UCSD-AML1 (cell line): ENCODE data around the gene LYZL6.
"Not testable (repeated sequence)": the region's sequence is repeated elsewhere in the genome, so short reads cannot be mapped to it uniquely, and the experiment has no call there.

Source experiments
- DNase-seq: peaks from one replicate; lab custom pipeline; 2025; ENCODE audit not compliant: unreplicated experiment; lab: John Stamatoyannopoulos, UW

LYZL6 gene

DNA sequence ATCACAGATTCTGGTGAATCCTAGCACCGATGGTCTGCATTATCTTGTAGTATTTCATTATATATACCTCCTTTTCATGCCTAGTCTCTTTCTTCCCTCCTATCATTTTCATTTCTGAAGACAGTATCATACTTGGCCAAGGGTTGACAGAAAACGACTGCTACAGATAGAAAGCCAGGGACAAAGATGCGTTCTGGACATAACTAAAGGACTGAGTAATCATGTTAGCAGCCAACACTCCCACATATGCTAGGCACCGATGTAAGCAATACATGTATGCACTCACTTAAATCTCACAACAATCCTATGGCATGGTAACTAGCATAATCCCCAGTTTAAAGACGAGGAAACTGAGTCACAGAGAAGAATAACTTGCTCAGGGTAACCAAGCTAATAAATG is 35.8 kb downstream of the LYZL6 start:
- no peak for DNase-seq

DNA sequence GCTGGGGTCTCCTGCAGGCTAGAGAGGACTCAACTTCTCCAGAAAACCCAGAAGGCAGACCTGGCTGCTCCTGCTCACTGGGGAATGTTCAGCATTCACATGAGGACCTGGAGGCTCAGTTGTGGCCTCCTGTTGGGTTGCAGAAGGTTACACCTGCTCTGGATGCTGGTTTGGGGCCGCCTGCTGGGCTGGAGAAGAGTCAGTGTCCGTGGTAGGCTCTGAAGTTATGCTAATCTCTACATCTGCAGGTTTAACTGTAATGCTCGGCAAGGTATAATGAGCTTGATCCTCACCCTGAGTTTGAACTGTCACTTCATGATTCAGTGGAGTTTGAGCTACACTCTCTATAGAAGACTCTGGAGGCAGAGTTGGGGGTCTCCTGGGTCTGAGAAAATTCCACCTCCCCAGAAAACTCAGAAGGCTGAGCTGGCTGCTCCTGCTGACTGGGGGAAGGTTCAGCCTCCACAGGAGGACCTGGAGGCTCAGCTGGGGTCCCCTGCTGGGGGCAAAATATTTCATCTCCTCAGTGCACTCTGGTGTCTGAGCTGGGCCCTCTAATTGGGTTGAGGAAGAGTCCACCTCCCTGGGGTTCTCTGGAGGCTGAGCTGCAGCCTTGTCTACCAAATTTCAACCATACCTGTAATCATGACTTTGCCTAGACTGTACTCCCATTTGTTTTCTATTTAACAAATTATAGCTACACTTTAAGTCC is 36.4 kb downstream of the LYZL6 start:
- no peak for DNase-seq

DNA sequence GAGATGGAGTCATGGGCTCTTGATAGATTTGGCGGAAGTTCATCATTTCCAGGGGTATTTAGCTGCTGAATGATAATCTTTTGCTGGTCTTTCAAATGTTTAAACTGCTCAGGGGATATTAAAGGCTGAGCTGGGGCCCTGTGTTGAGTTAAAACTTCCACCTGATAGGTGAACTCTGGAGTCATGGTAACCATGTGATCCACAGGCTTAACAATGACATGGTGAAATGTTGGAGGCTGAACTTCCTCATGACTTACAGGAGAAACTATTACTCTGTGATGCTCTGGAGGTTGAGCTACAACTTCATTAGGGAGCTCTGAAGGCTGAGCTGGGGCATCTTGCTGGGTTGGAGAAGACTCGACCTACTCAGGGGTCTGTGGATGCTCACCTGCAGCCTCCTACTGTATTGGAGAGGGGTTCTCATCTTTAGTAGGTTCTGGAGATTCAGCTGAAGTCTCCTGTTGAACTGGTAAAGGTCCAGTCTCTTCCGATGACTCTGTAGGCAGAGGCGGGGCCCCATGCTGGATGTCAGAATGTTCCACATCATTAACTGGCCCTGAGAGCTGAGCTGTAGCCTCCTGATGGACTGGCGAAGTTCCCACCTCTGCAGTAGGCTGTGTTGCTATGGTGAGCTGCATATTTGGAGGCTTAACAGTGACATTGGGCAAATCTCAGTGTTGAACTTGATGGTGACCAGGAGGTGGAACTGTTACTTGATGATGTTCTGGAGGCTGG is 37.2 kb downstream of the LYZL6 start:
- no peak for DNase-seq

DNA sequence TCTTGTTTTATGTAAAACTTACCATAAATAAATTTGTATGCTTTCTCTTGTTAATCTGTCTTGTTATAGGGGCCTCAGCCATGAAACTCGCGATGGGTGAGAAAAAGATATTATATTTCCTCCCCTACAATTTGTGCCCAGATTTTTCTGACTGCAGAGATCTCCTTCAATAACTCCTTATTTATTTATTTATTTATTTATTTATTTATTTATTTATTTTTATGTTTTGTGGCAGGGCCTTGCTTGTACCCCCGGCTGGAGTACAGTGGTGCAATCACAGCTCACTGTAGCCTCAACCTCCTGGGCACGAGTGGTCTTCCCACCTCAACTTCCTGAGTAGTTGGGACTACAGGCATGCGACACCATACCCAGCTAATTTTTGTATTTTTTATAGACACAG is 40.1 kb downstream of the LYZL6 start:
- DNase-seq: no peak

DNA sequence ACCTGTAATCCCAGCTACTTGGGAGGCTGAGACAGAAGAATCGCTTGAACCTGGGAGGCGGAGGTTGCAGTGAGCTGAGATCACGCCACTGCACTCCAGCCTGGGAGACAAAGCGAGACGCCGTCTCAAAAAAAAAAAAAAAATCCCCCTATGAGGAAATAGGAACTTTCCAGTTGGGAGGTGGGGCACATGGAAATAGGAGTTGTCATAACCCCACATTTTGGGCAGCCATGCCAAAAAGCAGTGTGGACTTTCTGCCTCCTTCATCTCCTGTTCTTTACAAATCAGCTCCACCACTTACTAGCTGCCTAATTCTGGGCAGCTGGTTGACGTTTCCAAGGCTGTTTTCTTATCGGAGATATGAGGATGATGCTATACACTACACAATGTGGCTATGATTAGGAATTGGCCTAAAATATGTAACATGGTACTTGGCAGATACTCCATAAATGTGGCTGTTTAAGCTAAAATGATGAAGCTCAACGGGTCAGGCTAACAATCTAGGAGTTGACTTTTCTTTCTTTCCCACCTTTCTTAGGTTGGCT is 41.8 kb downstream of the LYZL6 start:
- no peak for DNase-seq

DNA sequence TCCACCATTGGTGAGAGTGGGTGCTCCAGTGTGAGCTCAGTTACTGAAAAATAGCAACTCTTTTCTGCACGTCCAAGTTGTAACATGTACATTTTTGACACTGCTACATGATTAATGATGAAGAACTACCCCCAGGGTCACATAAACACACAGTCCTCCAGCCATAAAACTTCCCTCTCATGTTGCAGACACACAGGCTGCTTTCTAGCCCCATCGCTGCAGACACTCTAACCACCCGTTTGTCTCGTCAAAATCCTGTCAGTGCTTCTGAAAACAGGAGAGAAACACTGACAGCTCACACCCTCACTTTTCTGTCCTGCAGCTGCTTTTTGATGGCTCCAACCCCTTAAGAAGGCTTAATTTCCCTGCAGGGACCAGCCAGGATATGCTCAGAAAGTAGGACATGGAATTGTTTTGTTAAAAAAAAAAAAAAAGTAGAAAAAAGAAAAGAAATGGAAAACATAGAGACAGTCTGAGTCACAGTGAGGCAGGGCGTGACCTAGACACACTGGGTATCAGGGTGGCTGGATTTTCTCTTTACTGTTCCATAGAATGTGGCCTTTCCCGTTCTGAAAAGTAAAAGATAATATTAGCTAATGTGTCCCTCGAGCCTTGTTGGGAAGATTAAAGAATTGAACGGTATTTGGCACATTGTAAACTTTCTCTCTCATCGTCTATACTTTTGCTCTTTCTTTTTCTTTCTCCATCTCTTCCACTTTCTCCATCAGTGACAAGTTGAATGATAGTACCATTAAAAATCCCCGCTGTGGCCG is 42.6 kb downstream of the LYZL6 start:
- DNase-seq: no peak

DNA sequence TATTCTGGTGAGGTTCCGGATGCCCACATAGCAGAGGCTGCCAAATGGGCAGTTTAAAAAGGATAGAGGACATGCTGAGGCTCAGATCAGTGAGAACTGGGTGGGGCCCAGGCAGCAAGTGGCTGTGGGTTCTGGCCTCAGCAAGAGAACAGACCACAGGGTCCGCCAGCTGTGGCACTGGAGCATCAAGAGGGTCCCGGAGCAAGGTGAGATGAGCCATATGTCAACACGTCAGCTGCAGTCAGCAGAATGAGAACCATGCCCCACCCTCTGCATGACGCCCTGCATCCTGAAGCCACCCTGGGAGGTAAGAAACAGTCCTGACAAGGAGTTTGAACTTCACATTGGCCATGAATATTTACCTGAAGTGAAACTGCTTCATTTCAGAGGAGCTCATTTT is 43.2 kb downstream of the LYZL6 start:
- DNase-seq: no peak

DNA sequence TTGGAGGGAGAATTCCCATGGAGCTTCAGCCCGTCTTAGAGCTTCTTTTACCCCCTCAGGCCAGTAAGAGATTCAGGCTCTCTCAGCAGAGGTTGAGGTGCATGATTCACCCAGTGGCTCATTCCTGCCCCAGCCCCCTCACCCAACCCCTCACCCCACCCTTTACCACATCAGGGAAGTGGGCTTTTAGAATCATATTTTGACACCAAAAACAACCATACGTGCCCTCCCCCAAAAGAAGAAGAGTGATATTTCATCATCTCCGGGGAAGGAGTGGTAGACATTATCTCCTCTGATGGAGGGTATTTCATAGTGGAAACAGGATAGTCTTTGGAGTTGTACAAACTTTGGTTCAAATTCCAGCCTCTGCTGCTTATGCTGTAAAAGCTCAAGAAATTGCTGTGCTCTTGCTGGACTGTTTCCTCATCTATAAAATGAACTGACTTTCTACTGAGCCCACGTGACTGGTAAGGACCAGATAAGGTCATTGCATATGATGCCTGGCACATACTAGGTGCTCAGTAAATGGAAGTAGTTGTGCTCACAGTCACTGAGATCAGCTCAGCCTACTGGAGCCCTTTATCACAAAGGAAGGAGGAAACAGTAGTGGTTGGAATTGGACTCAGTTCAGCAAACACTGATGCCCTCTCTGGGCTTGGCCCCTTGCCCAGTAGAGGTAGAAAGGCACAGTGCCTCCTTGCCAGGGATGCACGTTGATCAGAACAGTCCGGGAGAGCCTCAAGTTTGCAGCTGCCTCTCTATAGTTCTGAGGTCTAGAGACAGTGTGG is 45.0 kb downstream of the LYZL6 start:
- DNase-seq: no peak

DNA sequence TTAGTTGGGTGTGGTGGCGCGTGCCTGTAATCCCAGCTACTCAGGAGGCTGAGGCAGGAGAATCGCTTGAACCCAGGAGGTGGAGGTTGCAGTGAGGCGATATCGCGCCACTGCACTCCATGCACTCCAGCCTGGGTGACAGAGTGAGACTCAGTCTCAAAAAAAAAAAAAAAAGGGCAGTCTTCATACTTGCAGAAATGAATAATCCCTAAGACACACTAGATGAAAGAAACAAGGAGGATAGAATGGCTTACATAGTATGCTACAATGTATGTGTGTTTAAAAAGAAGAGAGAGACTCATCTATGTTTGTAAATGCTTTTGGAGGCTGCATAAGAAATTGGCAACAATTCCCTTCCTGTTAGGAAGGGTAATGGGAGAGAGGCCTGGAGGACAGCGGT is 45.7 kb downstream of the LYZL6 start:
- DNase-seq: not testable (repeated sequence)

DNA sequence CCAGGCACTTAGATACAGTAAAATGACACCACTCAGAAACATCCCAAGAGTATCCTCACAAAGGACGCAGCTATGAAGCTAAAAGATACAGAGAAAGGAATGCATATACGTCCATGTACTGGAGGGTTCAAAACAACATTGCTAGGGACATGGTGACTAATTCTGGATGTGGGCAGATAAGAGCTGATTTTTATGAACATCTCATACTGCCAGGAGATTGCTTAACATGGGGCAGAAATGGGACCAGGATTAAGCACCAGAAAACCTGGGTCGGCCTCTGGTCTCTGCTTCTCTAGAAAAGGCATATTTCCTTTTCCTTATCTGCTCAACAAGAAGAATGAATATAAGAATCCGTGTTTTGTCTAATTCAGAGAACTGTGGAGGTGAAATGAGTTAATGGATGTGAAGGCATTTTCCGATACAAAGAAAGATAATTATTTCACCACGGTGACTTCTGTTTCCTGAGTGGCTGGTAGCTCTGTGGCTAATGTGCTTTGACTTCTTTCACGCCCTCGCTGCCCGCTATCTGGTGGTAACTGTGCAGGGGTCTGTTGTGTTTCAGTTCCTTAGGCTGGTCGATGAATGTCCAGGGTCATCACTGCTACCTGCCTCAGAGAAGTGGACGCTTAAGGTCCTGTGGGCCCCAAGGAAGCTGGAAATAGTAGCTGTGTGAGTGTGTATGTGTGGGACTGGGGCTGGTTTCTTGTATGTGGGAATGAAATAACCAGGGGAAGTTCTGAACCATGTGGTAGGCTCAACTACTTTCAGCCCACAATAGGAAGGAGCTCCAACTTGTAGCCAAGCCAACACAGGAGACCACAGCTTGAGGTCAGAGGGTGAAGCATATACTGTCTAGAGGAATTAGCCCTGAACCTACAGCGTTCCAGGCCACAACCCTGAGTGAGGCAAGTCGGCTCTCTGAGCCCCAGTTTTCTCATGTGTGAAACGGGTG is 47.6 kb downstream of the LYZL6 start:
- DNase-seq: peak; percentile 64

DNA sequence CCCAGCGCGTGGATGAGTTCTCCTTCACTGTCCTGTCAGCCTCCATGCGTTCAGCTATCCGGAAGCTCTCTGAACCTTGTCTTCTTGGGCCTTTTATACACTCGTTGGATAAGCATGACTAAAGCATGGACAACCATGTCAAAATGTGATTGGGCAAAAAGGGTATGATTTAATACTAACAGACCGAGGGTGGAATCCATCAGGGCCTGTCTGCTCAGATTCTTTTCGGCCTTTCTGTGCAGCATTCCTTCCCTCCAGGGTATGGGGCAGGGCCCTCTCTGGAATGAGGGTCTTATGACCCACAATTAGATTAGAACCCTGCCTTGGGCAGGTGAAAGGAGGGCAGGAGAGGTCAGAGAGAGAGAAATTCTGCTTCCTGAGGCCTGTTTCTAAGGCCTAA is 49.3 kb downstream of the LYZL6 start:
- no peak for DNase-seq

DNA sequence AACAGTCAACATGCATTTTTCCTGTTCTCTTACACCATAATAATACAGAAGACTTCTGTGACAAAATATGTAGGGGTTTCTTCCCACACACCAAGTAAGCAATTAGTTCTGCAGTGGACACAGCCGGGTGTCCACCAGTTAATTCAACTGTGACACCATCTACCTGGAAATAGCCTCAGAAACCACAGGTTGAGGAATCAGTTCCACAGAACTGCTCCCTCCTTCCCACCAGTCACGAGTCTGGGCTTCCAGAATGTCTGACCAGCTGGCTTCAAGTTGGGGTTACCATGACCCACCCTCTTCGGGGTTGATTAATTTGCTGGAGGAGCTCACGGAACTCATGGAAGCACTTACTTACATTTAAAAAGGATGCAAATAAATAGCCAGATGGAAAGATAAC is 49.8 kb downstream of the LYZL6 start:
- DNase-seq: no peak

DNA sequence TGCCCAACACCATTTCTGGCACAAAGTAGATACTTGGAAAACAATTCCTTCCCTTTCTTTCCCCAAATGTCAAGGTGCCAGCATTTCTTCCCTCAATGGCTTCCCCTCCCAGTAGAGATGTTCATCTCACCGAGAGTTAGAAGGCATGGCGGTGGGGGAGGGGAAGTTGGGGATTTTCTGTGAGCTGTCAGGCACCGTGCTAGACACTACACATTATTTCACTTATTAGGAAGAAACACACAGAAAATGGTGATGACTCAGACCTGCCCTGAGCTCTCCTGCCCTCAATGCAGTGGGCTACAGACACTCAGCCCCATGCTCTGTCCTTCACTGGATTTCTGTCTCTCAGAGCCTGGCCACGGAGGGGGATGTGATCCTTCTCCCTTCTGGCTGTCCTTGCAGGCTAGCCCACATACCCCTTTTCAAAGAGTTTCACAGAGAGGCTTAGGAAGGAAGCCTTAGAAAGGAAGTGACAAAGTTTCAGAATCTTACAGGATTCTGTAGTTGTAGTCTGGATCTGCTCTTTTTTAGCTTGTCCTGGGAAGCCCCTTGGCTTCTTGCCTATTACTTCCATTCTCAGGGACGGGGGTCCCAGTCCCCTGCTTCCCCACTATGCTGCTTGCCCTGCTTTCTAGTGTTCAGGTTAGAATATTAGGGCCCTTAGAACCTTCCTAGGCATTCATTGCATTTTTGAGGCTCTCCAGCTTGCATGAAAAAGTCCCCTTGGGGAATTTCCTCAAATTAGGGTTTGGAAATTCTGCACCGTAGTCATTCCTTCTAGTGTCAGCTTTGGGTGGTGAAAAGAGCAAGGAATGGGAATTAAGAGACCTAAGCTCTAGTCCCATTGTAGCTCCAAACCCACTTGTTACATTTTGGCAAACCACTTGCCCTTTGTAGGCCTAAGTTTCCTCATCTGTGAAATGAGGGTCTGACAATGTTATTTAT is 51.1 kb downstream of the LYZL6 start:
- DNase-seq: peak; percentile 43

DNA sequence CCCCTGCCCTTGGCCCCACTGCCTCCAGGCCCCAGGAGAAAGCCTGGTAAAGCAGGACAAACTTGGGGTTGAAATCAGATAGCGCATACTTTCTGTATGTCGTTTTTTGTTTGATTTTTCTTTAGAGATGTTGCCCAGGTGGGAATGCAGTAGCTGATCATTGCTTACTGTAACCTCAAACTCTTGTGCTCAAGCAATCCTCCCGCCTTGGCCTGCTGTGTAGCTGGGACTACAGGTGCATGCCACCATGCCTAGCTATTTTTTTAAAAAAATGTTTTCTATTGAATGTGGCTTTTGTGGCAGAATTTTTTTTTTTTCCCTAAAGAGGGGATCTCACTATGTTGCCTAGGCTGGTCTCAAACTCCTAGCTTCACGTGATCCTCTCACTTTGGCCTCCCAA is 52.2 kb downstream of the LYZL6 start:
- DNase-seq: no peak

DNA sequence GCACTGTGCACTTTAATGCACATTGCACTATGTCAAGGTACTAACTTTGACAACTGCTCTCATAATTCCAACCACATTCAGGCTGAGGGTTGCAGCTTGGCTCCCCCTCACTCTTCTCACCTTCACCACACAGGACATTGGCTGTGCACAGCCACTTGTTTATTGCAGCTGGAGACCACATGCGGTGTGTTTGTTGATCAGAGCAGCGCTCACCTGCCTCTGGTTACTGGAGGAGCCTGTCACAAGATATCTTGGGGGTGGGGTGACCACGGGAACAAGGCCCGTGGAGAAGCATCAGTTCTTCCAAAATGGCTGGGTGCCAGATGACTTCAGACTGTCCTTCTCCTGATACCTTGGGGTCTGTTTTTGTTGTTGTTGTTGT is 52.7 kb downstream of the LYZL6 start:
- DNase-seq: no peak

DNA sequence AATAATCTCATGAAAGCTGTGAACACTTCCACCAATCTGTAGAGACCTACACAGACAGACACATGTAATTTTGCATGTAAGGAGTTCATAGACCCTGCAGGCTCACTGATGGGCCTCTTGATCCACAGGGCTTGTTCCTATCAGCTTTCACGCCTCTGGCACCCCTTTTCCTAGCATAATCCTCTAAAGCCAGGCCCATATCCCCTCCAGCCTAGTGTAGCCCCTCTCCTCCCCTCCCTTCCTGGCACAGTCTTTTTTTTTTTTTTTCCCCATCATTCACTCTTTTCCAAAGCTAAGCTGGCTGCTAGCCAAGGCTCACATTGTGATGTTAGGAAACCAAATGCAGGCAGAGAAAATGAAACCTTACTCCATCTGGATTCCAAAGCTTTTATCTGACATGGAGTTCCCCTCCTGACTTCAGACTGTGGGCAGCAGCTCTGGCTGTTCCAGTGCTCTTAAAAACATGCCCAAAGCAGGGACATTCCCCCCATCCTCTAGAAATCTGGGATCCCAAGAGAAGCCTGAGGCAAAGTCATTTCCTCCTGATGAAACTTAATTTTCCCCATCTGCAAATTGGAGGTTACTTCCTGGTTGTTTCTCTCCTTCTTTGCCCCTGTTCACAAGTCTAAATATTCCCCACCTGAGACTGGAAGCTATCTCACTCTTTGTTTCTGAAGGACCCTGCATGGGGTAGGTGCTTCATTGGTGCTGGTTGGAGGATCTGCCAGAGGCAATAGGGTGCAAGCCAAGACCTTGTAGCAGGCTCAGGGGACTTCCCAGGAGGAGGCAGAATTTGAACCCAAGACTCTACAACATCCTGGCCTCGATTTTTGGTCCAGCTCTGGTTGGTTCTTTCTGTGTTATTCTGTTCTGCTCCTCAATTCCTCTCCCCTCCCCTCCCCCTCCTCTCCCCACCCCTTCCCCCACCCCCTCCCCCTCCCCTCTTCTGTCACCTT is 53.4 kb downstream of the LYZL6 start:
- DNase-seq: no peak

DNA sequence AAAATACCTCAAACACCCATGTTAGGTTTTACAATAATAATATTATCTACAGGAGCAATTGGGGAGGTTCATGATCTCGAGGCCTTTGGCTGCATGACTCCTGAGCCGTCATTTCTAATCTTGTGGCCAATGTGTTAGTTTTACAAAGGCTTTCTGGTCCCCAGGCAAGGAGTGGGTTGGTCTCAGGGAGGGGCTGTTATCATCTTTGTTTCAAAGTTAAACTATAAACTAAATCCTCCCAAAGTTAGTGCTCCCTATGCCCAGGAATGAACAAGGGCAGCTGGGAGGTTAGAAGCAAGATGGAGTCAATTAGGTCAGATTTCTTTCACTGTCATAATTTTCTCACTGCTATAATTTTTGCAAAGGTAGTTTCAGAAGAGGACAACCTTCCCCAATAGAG is 54.3 kb downstream of the LYZL6 start:
- DNase-seq: no peak
